ENCODE measurements around the gene CDCA7L.

- no peak for TF ChIP-seq EZH2phosphoT487 (IDR thresholded peaks at IDR 0.05; ENCODE audit: low read length)
- TF ChIP-seq, protein P1, sequence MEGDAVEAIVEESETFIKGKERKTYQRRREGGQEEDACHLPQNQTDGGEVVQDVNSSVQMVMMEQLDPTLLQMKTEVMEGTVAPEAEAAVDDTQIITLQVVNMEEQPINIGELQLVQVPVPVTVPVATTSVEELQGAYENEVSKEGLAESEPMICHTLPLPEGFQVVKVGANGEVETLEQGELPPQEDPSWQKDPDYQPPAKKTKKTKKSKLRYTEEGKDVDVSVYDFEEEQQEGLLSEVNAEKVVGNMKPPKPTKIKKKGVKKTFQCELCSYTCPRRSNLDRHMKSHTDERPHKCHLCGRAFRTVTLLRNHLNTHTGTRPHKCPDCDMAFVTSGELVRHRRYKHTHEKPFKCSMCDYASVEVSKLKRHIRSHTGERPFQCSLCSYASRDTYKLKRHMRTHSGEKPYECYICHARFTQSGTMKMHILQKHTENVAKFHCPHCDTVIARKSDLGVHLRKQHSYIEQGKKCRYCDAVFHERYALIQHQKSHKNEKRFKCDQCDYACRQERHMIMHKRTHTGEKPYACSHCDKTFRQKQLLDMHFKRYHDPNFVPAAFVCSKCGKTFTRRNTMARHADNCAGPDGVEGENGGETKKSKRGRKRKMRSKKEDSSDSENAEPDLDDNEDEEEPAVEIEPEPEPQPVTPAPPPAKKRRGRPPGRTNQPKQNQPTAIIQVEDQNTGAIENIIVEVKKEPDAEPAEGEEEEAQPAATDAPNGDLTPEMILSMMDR (IDR thresholded peaks at IDR 0.05; ENCODE audit: low read length) = no peak
- no peak for TF ChIP-seq EZH2 (optimal IDR thresholded peaks at IDR 0.05; ENCODE audit: low read depth, low read length)
These were observed 27.5 kb downstream of the CDCA7L start for GRCh38 chr7:21918216-21918615.
